Calu3 (cell line): ENCODE data around the gene MAGEF1. TPM values are rescaled to one million over a fixed set of nuclear protein-coding genes. Genes with fewer than 3 reads are reported as not detected.

Experiments used
- BruUV-seq: library from RNA; stranded (reverse); fragments of 400-500 nt; replicated peaks from 2 replicates; lab custom pipeline; 2021; lab: Mats Ljungman, UMichigan
- CTCF ChIA-PET: fragments of 300-600 bp; sonication (Branson Sonifier 250); formaldehyde crosslinking; loops from one replicate; lab custom pipeline; 2022; ENCODE audit warnings: antibody characterized with exemption; lab: Charles Lee
- DNase-seq: peaks from one replicate; pipeline ENCODE4 v3.0.0; 2022
- H3K27ac Mint-ChIP-seq: one replicate; pipeline ENCODE4 v1.8.0; 2022; ENCODE audit warnings: mixed read lengths; ENCODE audit not compliant: unreplicated experiment
- H3K27me3 Mint-ChIP-seq: one replicate; pipeline ENCODE4 v1.8.0; 2022; ENCODE audit warnings: mixed read lengths; ENCODE audit not compliant: unreplicated experiment
- H3K36me3 Mint-ChIP-seq: one replicate; pipeline ENCODE4 v1.8.0; 2022; ENCODE audit warnings: mild to moderate bottlenecking, moderate library complexity, mixed read lengths; ENCODE audit not compliant: insufficient read depth, unreplicated experiment
- H3K4me1 Mint-ChIP-seq: one replicate; pipeline ENCODE4 v1.8.0; 2022; ENCODE audit warnings: mild to moderate bottlenecking, low read depth, mixed read lengths; ENCODE audit not compliant: unreplicated experiment
- H3K4me3 Mint-ChIP-seq: one replicate; pipeline ENCODE4 v1.8.0; 2022; ENCODE audit warnings: mild to moderate bottlenecking, low read depth, moderate library complexity, mixed read lengths; ENCODE audit not compliant: unreplicated experiment
- H3K9me3 Mint-ChIP-seq: one replicate; pipeline ENCODE4 v1.8.0; 2022; ENCODE audit warnings: low read depth, mixed read lengths; ENCODE audit not compliant: unreplicated experiment
- intact Hi-C: fragments of 100-400 bp; cut with micrococcal nuclease; formaldehyde crosslinking; loops from one replicate; pipeline ENCODE4 v1.10.0; 2022; ENCODE audit not compliant: unreplicated experiment
- total RNA-seq: library from RNA; stranded (reverse); gene quantifications from 2 replicates; pipeline ENCODE4 v1.2.3, GENCODE V29; 2022
- TF ChIP-seq, protein P1 (sequence below): fragments of 200-600 bp; IDR thresholded peaks from one replicate; pipeline ENCODE4 v1.8.0; 2022; ENCODE audit warnings: antibody characterized with exemption; ENCODE audit not compliant: unreplicated experiment

The MAGEF1 gene
- total RNA-seq, 1 experiment from 2014 or later = 57.9 TPM

DNA sequence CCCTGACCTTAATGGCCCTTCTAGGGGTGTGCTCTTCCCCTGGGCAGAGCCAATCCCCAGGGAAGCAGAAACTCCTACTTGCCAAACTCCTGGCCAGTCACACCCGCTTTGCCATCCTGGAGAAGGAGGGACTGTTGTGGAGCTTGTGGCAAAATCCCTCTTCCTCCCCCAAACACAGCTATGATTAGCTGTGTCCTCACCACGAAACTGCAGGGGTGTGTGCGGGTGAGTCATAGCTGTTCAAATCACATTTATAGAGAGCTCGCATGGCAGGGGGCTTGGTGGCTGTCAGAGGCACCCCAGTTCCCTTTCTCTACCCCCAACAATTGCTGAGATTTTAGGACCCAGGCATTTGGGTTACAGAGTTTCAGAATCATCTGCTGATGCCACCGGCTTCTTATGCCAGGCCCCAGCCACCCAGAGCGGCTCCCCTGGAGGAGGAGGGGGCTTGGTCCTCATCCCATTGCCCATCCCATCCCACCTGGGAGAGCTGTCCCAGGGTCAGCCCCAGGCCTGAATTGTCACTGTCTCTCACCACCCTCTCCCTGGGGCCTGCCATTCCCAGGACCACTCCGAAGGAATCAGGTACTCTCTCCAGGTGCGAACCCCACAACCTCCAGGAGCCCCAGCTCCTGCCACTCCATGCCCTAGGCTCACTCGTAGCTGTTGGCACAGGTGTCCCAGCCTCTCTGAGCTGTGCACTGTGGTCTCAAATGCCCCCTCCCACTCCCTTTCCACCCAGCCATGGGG, 28.8 kb upstream of the MAGEF1 start:
- no peak overlapping the region for H3K4me3 Mint-ChIP-seq
- H3K27ac Mint-ChIP-seq = no peak overlapping the region
- intact Hi-C loops = no loop called here
- DNase-seq = no peak
- H3K9me3 Mint-ChIP-seq = no peaks in the 10 kb centered on the region
- no TSS peak for BruUV-seq
- H3K4me1 Mint-ChIP-seq = no peaks in the 10 kb centered on the region
- TF ChIP-seq, protein P1, sequence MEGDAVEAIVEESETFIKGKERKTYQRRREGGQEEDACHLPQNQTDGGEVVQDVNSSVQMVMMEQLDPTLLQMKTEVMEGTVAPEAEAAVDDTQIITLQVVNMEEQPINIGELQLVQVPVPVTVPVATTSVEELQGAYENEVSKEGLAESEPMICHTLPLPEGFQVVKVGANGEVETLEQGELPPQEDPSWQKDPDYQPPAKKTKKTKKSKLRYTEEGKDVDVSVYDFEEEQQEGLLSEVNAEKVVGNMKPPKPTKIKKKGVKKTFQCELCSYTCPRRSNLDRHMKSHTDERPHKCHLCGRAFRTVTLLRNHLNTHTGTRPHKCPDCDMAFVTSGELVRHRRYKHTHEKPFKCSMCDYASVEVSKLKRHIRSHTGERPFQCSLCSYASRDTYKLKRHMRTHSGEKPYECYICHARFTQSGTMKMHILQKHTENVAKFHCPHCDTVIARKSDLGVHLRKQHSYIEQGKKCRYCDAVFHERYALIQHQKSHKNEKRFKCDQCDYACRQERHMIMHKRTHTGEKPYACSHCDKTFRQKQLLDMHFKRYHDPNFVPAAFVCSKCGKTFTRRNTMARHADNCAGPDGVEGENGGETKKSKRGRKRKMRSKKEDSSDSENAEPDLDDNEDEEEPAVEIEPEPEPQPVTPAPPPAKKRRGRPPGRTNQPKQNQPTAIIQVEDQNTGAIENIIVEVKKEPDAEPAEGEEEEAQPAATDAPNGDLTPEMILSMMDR = no peak
- CTCF ChIA-PET = interaction anchor here (0.5 to 3.4 kb wide), 2 partner anchors 179 to 1128 kb away, joined by 9 to 24 read pairs; partner anchors contain the start of gene EPHB3
- peaks cover 44% of the 10 kb centered on the region for H3K27me3 Mint-ChIP-seq
- H3K36me3 Mint-ChIP-seq = no peaks in the 10 kb centered on the region

DNA sequence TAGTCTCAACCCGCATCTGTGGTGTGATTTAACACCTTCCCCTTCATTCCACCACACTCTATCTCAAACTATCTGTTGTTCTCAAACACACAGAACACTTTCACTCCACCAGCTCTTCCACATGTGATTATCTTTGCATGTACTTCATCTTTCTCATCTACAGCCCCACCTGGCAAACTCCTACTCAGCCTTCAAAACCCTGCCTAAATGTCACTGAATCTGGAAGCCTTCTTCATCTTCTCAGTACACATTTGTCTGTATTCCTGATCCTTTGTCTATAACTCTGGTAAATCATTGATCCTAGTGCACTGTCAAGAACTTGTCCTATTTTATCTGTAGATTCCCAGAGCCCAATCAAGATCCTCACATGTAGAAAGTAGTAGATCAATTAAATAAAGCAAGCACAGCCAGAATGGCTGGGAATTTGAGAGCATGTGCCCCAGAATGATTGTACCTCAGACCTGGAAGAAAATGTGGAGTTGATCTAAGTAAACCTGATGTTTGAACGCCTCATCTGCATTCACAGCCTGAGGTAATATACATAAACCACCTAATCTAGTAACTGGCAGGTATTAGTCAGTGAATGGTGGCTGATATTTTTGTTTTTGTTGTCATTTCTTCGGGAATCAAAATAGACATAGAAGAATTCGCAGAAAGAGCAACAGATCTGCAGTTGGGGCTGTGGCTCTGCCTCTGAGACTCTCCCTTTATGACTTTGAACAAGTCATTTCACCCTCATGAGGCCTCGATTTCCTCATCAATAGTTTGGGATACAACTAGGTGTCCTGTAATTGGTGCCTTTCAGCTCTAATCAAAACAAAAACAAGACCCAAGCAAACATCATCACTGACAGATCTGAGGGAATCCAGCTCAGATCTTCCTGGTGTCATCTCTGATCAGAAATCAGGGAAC, 28.0 kb upstream of the MAGEF1 start:
- H3K4me3 Mint-ChIP-seq = no peak overlapping the region
- no peaks in the 10 kb centered on the region for H3K4me1 Mint-ChIP-seq
- H3K27ac Mint-ChIP-seq = no peak overlapping the region
- no TSS peak for BruUV-seq
- intact Hi-C loops = no loop called here
- TF ChIP-seq, protein P1 = no peak
- no peaks in the 10 kb centered on the region for H3K36me3 Mint-ChIP-seq
- peaks cover 44% of the 10 kb centered on the region for H3K27me3 Mint-ChIP-seq
- DNase-seq = no peak
- CTCF ChIA-PET = interaction anchor here (3.4 kb wide), 1 partner anchor 178 kb away, joined by 24 read pairs; the partner anchor contains the start of gene EPHB3
- H3K9me3 Mint-ChIP-seq = no peaks in the 10 kb centered on the region

DNA sequence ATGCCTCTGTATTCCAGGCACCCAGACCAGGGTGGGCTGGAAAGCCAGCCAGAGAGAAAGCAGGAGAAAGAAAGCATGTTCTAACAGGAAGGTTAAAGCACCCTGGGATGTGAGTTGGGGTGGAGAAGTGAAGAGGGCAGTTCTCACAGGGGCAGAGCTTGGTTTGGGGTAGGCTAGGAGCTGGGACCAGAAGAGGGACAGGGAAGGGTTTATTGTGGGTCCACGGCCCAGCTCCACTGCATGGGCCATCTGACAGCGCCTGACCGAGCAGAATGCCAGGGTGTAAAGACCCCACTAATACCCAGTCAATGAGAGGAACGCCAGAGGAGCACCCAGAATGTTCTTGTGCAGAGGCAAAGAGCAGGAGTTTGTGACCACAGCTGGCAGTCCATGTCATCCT, 27.1 kb upstream of the MAGEF1 start:
- no peak for DNase-seq
- no peak overlapping the region for H3K27ac Mint-ChIP-seq
- intact Hi-C loops = no loop called here
- CTCF ChIA-PET = interaction anchor here (0.7 to 3.4 kb wide), 2 partner anchors 61 to 177 kb away, joined by 3 to 24 read pairs; partner anchors contain the start of gene EPHB3
- no peaks in the 10 kb centered on the region for H3K36me3 Mint-ChIP-seq
- BruUV-seq = no TSS peak
- H3K4me1 Mint-ChIP-seq = no peaks in the 10 kb centered on the region
- H3K27me3 Mint-ChIP-seq = peaks cover 44% of the 10 kb centered on the region
- no peaks in the 10 kb centered on the region for H3K9me3 Mint-ChIP-seq
- TF ChIP-seq, protein P1 = no peak
- no peak overlapping the region for H3K4me3 Mint-ChIP-seq

DNA sequence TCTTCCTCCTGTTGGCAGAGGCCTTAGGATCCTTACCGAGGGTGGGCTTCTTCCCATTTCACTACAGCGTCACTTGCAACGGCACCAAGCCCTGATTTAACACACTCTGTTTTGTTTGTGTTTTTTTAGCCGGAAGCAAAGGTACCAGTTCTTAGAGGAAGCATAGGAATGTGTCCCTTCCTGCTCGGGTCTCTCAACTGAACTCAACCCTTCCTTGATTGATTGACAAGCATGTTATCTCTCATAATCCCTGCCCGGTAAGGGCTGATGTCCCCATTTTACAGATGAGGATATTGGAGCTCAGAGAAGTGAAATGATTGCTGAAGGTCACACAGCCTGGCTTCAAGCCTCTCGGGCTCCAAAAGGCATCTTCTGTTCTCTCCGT, 26.6 kb upstream of the MAGEF1 start:
- no peaks in the 10 kb centered on the region for H3K36me3 Mint-ChIP-seq
- H3K4me1 Mint-ChIP-seq = no peaks in the 10 kb centered on the region
- intact Hi-C loops = no loop called here
- TF ChIP-seq, protein P1 = no peak
- no peak overlapping the region for H3K4me3 Mint-ChIP-seq
- no peak overlapping the region for H3K27ac Mint-ChIP-seq
- peaks cover 47% of the 10 kb centered on the region for H3K27me3 Mint-ChIP-seq
- H3K9me3 Mint-ChIP-seq = no peaks in the 10 kb centered on the region
- CTCF ChIA-PET = interaction anchor here (0.7 to 3.4 kb wide), 3 partner anchors 62 to 198 kb away, joined by 3 to 24 read pairs (median 3); partner anchors contain the start of gene EPHB3
- no TSS peak for BruUV-seq
- no peak for DNase-seq
